WTC11 (cell line): ENCODE results near the gene ASTN2.

Experiments used
- FOXK1 ChIP-seq: sonication (generic); formaldehyde crosslinking; IDR thresholded peaks from 2 replicates; pipeline ENCODE4 v1.8.0; 2022; ENCODE audit warnings: mild to moderate bottlenecking, moderate library complexity, missing genetic modification reagents
- TF ChIP-seq, protein P1 (sequence below): sonication (generic); formaldehyde crosslinking; IDR thresholded peaks from 2 replicates; pipeline ENCODE4 v1.8.1; 2022; ENCODE audit warnings: mild to moderate bottlenecking, missing genetic modification reagents, moderate library complexity, borderline replicate concordance
- TF ChIP-seq, protein P2 (sequence below): fragments of 200-600 bp; IDR thresholded peaks from 2 replicates; pipeline ENCODE4 v1.8.0; 2022; ENCODE audit warnings: antibody characterized with exemption
- TF ChIP-seq, protein P3 (sequence below): sonication (generic); formaldehyde crosslinking; IDR thresholded peaks from 2 replicates; pipeline ENCODE4 v1.8.0; 2022; ENCODE audit warnings: mild to moderate bottlenecking, missing genetic modification reagents
- TF ChIP-seq, protein P4 (sequence below): sonication (generic); formaldehyde crosslinking; IDR thresholded peaks from 2 replicates; pipeline ENCODE4 v1.8.0; 2022; ENCODE audit warnings: mild to moderate bottlenecking, missing genetic modification reagents

DNA sequence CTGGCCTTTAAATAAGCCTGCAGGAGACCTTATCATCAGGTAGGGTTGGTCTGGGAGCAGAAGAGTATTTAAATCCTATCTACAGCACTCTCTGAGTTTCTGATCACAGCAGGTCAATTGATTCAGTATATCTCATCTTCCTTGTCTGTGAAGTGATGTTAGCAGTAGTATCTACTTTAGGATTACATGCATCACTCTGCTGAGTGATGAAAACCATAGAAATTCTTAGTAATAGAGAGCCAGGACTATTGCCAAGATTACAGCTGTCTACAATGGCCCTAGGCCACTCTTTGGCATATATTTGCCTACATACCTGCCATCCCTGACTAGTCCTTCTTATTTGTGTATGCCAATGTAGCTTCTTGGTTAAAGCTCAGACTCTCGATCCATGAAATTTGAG is 183.8 kb downstream of the ASTN2 start:
- TF ChIP-seq, protein P1, sequence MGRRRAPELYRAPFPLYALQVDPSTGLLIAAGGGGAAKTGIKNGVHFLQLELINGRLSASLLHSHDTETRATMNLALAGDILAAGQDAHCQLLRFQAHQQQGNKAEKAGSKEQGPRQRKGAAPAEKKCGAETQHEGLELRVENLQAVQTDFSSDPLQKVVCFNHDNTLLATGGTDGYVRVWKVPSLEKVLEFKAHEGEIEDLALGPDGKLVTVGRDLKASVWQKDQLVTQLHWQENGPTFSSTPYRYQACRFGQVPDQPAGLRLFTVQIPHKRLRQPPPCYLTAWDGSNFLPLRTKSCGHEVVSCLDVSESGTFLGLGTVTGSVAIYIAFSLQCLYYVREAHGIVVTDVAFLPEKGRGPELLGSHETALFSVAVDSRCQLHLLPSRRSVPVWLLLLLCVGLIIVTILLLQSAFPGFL (CRISPR knock-in tag), result no peak
- no peak for TF ChIP-seq FOXK1 (CRISPR knock-in tag)
- TF ChIP-seq, protein P2, sequence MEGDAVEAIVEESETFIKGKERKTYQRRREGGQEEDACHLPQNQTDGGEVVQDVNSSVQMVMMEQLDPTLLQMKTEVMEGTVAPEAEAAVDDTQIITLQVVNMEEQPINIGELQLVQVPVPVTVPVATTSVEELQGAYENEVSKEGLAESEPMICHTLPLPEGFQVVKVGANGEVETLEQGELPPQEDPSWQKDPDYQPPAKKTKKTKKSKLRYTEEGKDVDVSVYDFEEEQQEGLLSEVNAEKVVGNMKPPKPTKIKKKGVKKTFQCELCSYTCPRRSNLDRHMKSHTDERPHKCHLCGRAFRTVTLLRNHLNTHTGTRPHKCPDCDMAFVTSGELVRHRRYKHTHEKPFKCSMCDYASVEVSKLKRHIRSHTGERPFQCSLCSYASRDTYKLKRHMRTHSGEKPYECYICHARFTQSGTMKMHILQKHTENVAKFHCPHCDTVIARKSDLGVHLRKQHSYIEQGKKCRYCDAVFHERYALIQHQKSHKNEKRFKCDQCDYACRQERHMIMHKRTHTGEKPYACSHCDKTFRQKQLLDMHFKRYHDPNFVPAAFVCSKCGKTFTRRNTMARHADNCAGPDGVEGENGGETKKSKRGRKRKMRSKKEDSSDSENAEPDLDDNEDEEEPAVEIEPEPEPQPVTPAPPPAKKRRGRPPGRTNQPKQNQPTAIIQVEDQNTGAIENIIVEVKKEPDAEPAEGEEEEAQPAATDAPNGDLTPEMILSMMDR, result no peak
- TF ChIP-seq, protein P3, sequence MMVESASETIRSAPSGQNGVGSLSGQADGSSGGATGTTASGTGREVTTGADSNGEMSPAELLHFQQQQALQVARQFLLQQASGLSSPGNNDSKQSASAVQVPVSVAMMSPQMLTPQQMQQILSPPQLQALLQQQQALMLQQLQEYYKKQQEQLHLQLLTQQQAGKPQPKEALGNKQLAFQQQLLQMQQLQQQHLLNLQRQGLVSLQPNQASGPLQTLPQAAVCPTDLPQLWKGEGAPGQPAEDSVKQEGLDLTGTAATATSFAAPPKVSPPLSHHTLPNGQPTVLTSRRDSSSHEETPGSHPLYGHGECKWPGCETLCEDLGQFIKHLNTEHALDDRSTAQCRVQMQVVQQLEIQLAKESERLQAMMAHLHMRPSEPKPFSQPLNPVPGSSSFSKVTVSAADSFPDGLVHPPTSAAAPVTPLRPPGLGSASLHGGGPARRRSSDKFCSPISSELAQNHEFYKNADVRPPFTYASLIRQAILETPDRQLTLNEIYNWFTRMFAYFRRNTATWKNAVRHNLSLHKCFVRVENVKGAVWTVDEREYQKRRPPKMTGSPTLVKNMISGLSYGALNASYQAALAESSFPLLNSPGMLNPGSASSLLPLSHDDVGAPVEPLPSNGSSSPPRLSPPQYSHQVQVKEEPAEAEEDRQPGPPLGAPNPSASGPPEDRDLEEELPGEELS, result no peak
- TF ChIP-seq, protein P4, sequence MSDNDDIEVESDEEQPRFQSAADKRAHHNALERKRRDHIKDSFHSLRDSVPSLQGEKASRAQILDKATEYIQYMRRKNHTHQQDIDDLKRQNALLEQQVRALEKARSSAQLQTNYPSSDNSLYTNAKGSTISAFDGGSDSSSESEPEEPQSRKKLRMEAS (CRISPR knock-in tag), result no peak
